HepG2 (cell line): Measurements from ENCODE around the gene NEAT1. TPM values are rescaled to one million over a fixed set of nuclear protein-coding genes. Genes with fewer than 3 reads are reported as not detected.

Source experiments
- AGO1 ChIP-seq: fragments of 200-400 bp; formaldehyde crosslinking; IDR thresholded peaks from 2 replicates; pipeline ENCODE4 v1.6.1; 2017; ENCODE audit warnings: mild to moderate bottlenecking, low read depth, low read length, moderate library complexity; ENCODE audit not compliant: poor library complexity, severe bottlenecking
- BHLHE40 ChIP-seq: IDR thresholded peaks from 2 replicates; pipeline ENCODE4 v1.6.1; 2011; ENCODE audit warnings: low read length, improper control_type of control experiment
- HMGXB3 ChIP-seq: sonication (generic); formaldehyde crosslinking; IDR thresholded peaks from 2 replicates; pipeline ENCODE4 v1.4.0; 2020; ENCODE audit warnings: missing genetic modification reagents, borderline replicate concordance
- KLF11 ChIP-seq: IDR thresholded peaks from 2 replicates; pipeline ENCODE4 v1.6.1; 2016; ENCODE audit warnings: missing compliant biosample characterization
- MAFG ChIP-seq: sonication (generic); formaldehyde crosslinking; IDR thresholded peaks from 2 replicates; pipeline ENCODE4 v1.5.1; 2020; ENCODE audit warnings: mild to moderate bottlenecking, missing genetic modification reagents
- RFX5 ChIP-seq: IDR thresholded peaks from 2 replicates; pipeline ENCODE4 v1.6.1; 2011; ENCODE audit warnings: low read depth, low read length, improper control_type of control experiment
- SP140L ChIP-seq: sonication (generic); formaldehyde crosslinking; IDR thresholded peaks from 2 replicates; pipeline ENCODE4 v1.4.0; 2020; ENCODE audit warnings: missing genetic modification reagents, borderline replicate concordance
- THYN1 ChIP-seq: sonication (generic); formaldehyde crosslinking; IDR thresholded peaks from 2 replicates; pipeline ENCODE4 v1.8.1; 2023; ENCODE audit warnings: low read depth, mild to moderate bottlenecking, moderate library complexity, missing genetic modification reagents, borderline replicate concordance
- ZFP82 ChIP-seq: sonication (generic); formaldehyde crosslinking; IDR thresholded peaks from 2 replicates; pipeline ENCODE4 v1.5.1; 2020; ENCODE audit warnings: mild to moderate bottlenecking, missing genetic modification reagents, borderline replicate concordance
- ZNF33A ChIP-seq: sonication (generic); formaldehyde crosslinking; IDR thresholded peaks from 2 replicates; pipeline ENCODE4 v1.5.1; 2020; ENCODE audit warnings: missing genetic modification reagents, mild to moderate bottlenecking, moderate library complexity, borderline replicate concordance
- ZNF343 ChIP-seq: sonication (generic); formaldehyde crosslinking; IDR thresholded peaks from 2 replicates; pipeline ENCODE4 v1.4.0; 2020; ENCODE audit warnings: mild to moderate bottlenecking, missing genetic modification reagents
- ZNF354B ChIP-seq: sonication (generic); formaldehyde crosslinking; IDR thresholded peaks from 2 replicates; pipeline ENCODE4 v1.8.0; 2022; ENCODE audit warnings: mild to moderate bottlenecking, missing genetic modification reagents
- ZNF362 ChIP-seq: sonication (generic); formaldehyde crosslinking; IDR thresholded peaks from 2 replicates; pipeline ENCODE4 v1.4.0; 2020; ENCODE audit warnings: missing genetic modification reagents, mild to moderate bottlenecking, borderline replicate concordance
- ZNF383 ChIP-seq: sonication (generic); formaldehyde crosslinking; IDR thresholded peaks from 2 replicates; pipeline ENCODE4 v1.4.0; 2020; ENCODE audit warnings: missing genetic modification reagents, mild to moderate bottlenecking, borderline replicate concordance
- ZNF446 ChIP-seq: sonication (generic); formaldehyde crosslinking; IDR thresholded peaks from 2 replicates; pipeline ENCODE4 v1.5.0; 2020; ENCODE audit warnings: mild to moderate bottlenecking, missing genetic modification reagents
- ZNF703 ChIP-seq: sonication (generic); formaldehyde crosslinking; IDR thresholded peaks from 2 replicates; pipeline ENCODE4 v1.5.1; 2020; ENCODE audit warnings: missing genetic modification reagents, mild to moderate bottlenecking, moderate library complexity, borderline replicate concordance
- ZNF879 ChIP-seq: sonication (generic); formaldehyde crosslinking; IDR thresholded peaks from 2 replicates; pipeline ENCODE4 v1.8.1; 2023; ENCODE audit warnings: missing genetic modification reagents
- polyA plus RNA-seq, 8 experiments: library from polyadenylated mRNA; depleted of rRNA in 3 of 8; stranded (reverse) in 7 of 8; unstranded in 1 of 8; fragments of >200 nt; fragmentation: Illumina TruSeq in 4 of 8; extraction: Trizol in 4 of 8; gene quantifications; 2 replicates each; pipeline versions ENCODE4 v1.2.1 to v1.2.3, GENCODE V29; 2011 to 2016; ENCODE audit warnings: low read depth in 4 of 8, missing spikeins in 1 of 8, mixed read lengths in 1 of 8; ENCODE audit not compliant: insufficient read depth in 1 of 8
- total RNA-seq, 5 experiments: library from RNA; depleted of rRNA; stranded (reverse); fragments of >200 nt; fragmentation: Illumina TruSeq; extraction: Trizol; gene quantifications; 2 replicates each; pipeline ENCODE4 v1.2.3, GENCODE V29; 2016; ENCODE audit warnings: low read depth in 1 of 5
- TF ChIP-seq, protein P1 (sequence below), 2 experiments: sonication (generic) in 1 of 2; formaldehyde crosslinking in 1 of 2; IDR thresholded peaks; 2 replicates each; pipeline versions ENCODE4 v1.4.0 to v1.6.1; 2016 to 2020; ENCODE audit warnings: borderline replicate concordance in 1 of 2, low read depth in 1 of 2, mild to moderate bottlenecking in 1 of 2, missing genetic modification reagents in 1 of 2

NEAT1 gene
- total and polyA plus RNA-seq, 2 of the 13 experiments (the other 11 are each of a cell fraction or from before 2014, with no cell fraction given) = 20.5 to 41.2 TPM

DNA sequence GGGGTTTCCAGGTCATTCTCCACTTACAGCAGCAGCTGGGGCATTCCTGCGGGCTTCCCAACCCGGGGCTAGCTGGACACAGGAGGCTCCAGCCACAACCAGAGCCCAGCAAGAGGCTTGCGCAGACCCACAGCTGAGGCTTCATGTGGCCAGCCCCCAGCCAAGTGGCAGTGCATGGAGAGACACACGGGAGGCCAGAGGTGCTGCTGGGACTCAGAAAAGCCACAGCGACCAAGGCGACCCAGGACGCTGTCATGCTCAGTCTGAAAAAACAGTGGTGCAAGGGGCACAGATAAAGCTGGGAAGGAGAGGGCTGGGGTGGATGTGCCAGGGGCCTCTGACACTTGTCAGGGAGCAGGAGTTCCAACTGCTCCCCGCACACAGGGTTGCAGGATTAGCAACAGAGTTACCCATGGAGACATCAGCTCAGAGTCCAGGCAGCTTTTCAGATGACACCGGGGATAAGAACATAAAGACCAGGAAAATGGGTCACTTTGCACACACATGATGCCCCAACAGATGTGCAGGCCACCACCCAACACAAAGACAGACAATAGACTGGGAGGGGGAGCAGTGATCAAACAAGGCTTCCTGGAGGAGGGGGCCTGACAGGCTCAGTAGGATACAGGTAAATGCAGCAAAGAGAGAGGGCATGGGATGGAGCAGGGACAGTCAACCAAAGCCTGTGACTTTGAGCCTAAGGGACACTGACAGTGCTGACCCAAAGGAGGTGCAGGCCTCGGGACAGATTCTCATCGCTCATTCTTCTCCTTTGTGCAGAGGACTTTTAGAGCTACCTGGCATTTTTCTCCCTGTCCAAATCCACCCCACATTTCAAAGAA is 6.9 kb upstream of the NEAT1 start (continued):
- TF ChIP-seq RFX5 (no peak), ZNF703 (CRISPR knock-in tag) (no peak), ZNF362 (CRISPR knock-in tag) (0 out of 2 replicates have a peak, but pooled peaks have one; percentile 36), MAFG (CRISPR knock-in tag) (no peak), AGO1 (no peak), HMGXB3 (CRISPR knock-in tag) (no peak), ZNF33A (CRISPR knock-in tag) (no peak), SP140L (CRISPR knock-in tag) (no peak), THYN1 (CRISPR knock-in tag) (no peak), ZNF343 (0 out of 2 replicates have a peak, but pooled peaks have one; percentile 37), BHLHE40 (no peak), ZFP82 (CRISPR knock-in tag) (no peak), ZNF354B (no peak), ZNF446 (CRISPR knock-in tag) (no peak), KLF11 (CRISPR knock-in tag) (no peak), ZNF383 (CRISPR knock-in tag) (0 out of 2 replicates have a peak, but pooled peaks have one; percentile 51), ZNF879 (no peak)
- TF ChIP-seq, protein P1, sequence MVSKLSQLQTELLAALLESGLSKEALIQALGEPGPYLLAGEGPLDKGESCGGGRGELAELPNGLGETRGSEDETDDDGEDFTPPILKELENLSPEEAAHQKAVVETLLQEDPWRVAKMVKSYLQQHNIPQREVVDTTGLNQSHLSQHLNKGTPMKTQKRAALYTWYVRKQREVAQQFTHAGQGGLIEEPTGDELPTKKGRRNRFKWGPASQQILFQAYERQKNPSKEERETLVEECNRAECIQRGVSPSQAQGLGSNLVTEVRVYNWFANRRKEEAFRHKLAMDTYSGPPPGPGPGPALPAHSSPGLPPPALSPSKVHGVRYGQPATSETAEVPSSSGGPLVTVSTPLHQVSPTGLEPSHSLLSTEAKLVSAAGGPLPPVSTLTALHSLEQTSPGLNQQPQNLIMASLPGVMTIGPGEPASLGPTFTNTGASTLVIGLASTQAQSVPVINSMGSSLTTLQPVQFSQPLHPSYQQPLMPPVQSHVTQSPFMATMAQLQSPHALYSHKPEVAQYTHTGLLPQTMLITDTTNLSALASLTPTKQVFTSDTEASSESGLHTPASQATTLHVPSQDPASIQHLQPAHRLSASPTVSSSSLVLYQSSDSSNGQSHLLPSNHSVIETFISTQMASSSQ (IDR thresholded peaks at IDR 0.05; ENCODE audit: low read depth) = no peak
- TF ChIP-seq, protein P1 (CRISPR knock-in tag; IDR thresholded peaks at IDR 0.05; ENCODE audit: borderline replicate concordance) = no peak
